GM10266 (cell line): ENCODE data around the gene VPS8.
"Not testable (repeated sequence)": the region's sequence is repeated elsewhere in the genome, so short reads cannot be mapped to it uniquely, and the experiment has no call there.

ENCODE experiments used
- DNase-seq: peaks from one replicate; pipeline ENCODE4 v3.0.0; 2012; ENCODE audit errors: extremely low spot score
- TF ChIP-seq, protein P1 (sequence below): IDR thresholded peaks from 2 replicates; pipeline ENCODE4 v1.5.1; 2012; ENCODE audit warnings: mild to moderate bottlenecking, low read depth; ENCODE audit not compliant: control insufficient read depth, insufficient read depth; ENCODE audit errors: missing control alignments

VPS8 gene

DNA sequence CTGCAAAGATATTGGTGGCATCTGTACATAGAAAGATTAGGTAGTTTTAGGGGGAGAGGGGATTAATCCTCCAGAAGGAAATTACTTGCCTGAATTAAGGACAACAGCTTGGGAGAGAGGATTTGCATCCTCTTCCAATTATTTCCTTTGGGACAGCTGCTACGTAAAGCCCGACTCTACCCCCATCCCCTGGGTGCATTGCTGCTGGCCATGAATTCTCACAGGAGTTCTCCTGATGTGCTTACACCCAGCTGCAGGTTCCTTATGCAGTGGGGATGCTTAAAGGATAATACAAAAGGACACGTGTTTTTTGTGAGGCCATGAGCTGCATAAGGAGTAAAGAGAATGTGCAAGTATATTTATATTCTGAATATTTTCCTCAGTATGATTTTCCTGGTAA, 132.3 kb downstream of the VPS8 start:
- TF ChIP-seq, protein P1, sequence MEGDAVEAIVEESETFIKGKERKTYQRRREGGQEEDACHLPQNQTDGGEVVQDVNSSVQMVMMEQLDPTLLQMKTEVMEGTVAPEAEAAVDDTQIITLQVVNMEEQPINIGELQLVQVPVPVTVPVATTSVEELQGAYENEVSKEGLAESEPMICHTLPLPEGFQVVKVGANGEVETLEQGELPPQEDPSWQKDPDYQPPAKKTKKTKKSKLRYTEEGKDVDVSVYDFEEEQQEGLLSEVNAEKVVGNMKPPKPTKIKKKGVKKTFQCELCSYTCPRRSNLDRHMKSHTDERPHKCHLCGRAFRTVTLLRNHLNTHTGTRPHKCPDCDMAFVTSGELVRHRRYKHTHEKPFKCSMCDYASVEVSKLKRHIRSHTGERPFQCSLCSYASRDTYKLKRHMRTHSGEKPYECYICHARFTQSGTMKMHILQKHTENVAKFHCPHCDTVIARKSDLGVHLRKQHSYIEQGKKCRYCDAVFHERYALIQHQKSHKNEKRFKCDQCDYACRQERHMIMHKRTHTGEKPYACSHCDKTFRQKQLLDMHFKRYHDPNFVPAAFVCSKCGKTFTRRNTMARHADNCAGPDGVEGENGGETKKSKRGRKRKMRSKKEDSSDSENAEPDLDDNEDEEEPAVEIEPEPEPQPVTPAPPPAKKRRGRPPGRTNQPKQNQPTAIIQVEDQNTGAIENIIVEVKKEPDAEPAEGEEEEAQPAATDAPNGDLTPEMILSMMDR: no peak
- DNase-seq: no peak

DNA sequence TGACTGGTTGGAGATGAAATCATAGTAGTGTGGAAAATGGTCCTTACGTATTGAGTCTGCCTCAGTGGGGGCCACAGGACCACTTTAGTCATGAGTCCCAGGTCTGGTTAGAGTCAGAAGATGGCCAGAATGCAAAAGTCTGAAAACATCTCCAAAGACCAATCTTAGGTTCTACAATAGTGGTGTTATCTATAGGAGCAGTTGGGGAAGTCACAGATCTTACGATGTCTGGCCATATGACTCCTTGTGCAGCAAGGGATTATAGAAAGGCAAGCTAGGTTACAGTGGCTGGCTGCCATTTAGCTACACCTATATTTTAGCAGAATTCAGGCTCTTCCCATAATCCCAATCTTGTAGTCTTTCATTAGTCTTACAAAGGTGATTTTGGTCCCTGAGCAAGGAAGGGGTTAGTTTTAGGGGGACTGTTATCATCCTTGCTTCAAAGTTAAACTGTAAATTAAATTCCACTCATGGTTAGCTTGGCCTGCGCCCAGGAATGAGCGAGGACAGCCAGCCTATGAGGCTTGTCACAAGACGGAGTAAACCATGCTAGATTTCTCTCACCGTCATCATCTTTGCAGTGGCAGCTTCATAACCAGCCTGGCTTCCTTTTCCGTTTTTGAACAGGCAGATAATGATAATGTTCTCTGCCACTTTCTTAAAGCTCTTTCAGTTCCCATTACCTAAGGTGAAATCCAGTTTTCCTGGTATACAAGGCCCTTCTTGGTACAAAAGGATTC, 134.1 kb downstream of the VPS8 start:
- TF ChIP-seq, protein P1: no peak
- DNase-seq: no peak

- TF ChIP-seq, protein P1: no peak
- no peak for DNase-seq
Observed at GRCh38 chr3:184946917-184947316, 135.0 kb downstream of the VPS8 start.

DNA sequence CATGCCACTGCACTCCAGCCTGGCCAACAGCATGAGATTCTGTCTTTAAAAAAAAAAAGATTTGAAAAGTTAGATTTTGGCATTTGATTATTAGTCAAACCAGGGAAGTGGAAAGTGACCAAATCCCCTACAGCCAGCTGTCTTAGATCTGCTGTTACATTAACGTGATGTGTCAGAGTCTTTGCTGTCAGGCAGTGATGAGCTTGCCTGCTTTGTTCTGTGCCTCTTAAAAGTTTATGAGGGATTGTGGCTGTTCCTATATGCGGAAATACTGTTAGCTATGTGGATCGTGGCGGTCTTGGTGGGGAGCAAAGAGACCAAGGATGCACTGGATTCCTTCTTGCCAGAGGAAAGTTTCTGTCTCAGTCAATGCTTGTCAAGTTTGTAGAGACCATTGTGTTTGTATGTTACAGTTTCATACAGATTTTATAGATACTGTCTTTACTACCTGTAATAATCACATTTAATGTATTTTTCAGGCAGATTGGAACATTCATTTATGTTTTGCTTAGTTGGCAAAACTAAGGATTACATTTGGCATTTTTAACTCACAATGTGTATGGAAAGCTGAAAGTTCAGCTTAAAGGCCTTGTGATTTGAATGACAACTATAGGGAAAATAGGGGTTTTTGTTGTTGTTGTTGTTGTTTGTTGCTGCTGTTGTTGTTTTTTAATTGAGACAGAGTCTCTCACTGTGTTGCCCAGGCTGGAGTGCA, 137.4 kb downstream of the VPS8 start:
- no peak for DNase-seq
- TF ChIP-seq, protein P1: no peak

DNA sequence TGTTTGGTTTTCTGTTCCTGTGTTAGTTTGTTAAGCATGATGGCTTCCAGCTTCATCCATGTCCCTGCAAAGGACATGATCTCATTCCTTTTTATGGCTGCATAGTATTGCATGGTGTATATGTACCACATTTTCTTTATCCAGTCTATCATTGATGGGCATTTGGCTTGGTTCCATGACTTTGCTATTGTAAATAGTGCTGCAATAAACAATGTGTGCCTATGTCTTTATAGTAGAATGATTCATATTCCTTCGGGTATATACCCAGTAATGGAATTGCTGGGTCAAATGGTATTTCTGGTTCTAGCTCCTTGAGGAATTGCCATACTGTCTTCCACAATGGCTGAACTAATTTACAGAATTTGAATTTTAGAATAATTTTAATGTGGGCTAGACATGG, 138.8 kb downstream of the VPS8 start:
- DNase-seq: not testable (repeated sequence)

DNA sequence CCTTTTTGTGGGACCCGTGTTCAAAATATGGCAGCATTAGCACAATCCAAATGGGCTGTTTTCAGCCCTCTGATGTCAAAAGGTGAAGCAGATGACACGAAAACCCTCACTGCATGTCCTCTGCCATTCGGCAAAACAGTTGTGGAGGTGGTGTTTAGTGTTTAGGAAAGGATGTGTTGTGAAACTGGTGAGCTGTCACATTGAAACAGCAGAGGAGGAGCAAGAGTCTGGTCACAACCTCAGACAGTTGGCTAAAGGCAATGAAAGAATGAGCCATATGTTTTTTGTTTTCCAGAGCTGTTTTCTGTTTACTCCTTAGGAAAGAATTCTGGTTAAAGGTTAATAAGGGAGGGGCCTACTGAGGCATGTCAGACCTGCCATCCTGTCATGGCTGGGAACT, 140.7 kb downstream of the VPS8 start:
- TF ChIP-seq, protein P1: no peak
- DNase-seq: no peak

DNA sequence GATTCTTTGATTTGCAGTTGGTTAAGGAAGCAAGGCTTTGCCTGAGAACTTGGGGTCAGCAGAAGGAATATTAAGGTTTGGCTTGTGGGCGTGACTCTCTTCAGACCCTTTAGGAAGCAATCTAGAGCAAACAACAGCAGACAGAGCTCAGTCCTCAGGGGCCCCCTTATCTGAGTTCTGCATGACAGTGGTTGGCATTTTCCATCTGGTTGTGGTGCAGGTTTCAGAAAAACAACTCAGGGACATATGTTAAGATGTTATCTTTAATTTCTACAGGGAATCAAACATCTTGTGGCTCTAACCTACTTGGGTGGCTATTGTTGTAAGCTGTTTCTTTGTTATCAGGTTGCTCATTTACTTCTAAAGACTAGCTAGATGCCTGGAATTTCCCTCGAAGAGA, 141.4 kb downstream of the VPS8 start:
- no peak for DNase-seq
- TF ChIP-seq, protein P1: no peak
